Parathyroid adenoma (tissue), 2 donors: ENCODE results near the gene TC2N.
"Not testable (repeated sequence)": the region's sequence is repeated elsewhere in the genome, so short reads cannot be mapped to it uniquely, and the experiment has no call there.

ENCODE experiments used
- H2AFZ ChIP-seq: fragments of 300-600 bp; sonication (generic); one replicate; pipeline ENCODE4 v1.7.0; 2017; ENCODE audit warnings: antibody characterized with exemption, mild to moderate bottlenecking
- H3K27ac ChIP-seq: fragments of 300-600 bp; sonication (generic); one replicate; pipeline ENCODE4 v1.7.0; 2017
- H3K27me3 ChIP-seq: fragments of 300-600 bp; sonication (generic); one replicate; pipeline ENCODE4 v1.7.0; 2017; ENCODE audit warnings: low read length; ENCODE audit not compliant: control insufficient read depth, insufficient read depth
- H3K36me3 ChIP-seq: fragments of 300-600 bp; sonication (generic); one replicate; pipeline ENCODE4 v1.7.0; 2017; ENCODE audit warnings: low read length; ENCODE audit not compliant: control insufficient read depth, insufficient read depth
- H3K4me1 ChIP-seq: fragments of 300-600 bp; sonication (generic); one replicate; pipeline ENCODE4 v1.7.0; 2017; ENCODE audit warnings: control low read depth
- H3K4me2 ChIP-seq: fragments of 300-600 bp; sonication (generic); one replicate; pipeline ENCODE4 v1.7.0; 2017; ENCODE audit warnings: low read length
- H3K4me3 ChIP-seq: fragments of 300-600 bp; sonication (generic); one replicate; pipeline ENCODE4 v1.7.0; 2017; ENCODE audit warnings: low read depth, low read length
- H3K79me2 ChIP-seq: fragments of 300-600 bp; sonication (generic); one replicate; pipeline ENCODE4 v1.7.0; 2017; ENCODE audit warnings: control low read depth
- H3K9ac ChIP-seq: fragments of 300-600 bp; sonication (generic); one replicate; pipeline ENCODE4 v1.7.0; 2017; ENCODE audit warnings: mild to moderate bottlenecking
- H3K9me3 ChIP-seq: fragments of 300-600 bp; sonication (generic); one replicate; pipeline ENCODE4 v1.7.0; 2017; ENCODE audit warnings: low read length; ENCODE audit not compliant: control insufficient read depth
- CTCF ChIP-seq: fragments of 300-600 bp; sonication (generic); IDR thresholded peaks from one replicate; pipeline ENCODE4 v1.7.0; 2017; ENCODE audit warnings: antibody characterized with exemption, mild to moderate bottlenecking
- donor health status: primary hyperparathyroidism.

TC2N gene

DNA sequence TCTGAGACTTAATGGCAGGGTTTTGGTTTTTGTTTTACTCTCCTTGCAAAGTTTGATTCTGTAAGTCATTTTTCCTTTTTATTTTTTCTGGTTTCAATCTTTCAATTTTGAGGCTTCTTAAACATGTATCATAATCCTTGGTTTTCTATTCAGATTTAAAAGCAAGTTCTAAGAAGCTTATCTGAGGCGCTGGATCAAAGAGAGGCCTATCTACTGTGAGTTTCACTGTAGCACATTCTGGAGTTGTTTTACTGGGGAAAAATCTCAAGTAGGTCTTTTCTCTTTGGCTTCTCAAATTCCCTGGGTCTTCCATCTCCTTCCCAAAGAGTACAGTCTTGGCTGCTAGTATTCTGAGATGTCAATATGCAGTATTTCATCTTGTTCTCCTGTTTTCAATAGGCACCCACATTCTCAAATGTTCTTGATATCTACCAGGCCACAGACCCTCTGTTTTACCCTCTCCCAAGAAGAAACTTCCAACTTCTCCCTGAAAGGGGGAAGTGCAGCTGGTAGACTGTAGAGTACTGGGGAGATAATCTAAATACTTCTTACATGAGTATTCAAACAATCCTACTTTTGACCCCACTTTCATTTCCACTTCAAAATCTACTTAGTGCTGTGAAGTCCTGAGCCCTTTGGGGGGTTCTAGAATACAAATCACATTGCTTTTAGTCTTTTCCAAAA lies 124.6 kb downstream of the TC2N start:
- no peak overlapping the region for H3K4me2 ChIP-seq
- peak overlapping the region; percentile 5 for H2AFZ ChIP-seq
- H3K4me3 ChIP-seq = no peak overlapping the region
- no peaks in the 10 kb centered on the region for H3K27me3 ChIP-seq
- peak overlapping the region; percentile 50 for H3K27ac ChIP-seq
- H3K79me2 ChIP-seq = no peaks in the 10 kb centered on the region
- peaks cover 36% of the 10 kb centered on the region for H3K4me1 ChIP-seq
- H3K9me3 ChIP-seq = no peaks in the 10 kb centered on the region
- H3K9ac ChIP-seq = no peak overlapping the region
- H3K36me3 ChIP-seq = no peaks in the 10 kb centered on the region
- no peak for TF ChIP-seq CTCF

- H3K36me3 ChIP-seq, H2AFZ ChIP-seq, H3K79me2 ChIP-seq, H3K4me2 ChIP-seq, H3K4me3 ChIP-seq, H3K27me3 ChIP-seq, H3K27ac ChIP-seq, H3K9me3 ChIP-seq, H3K9ac ChIP-seq: not testable (repeated sequence)
- H3K4me1 ChIP-seq = peaks cover 28% of the 10 kb centered on the region
Measured at GRCh38 chr14:91739867-91740266, 127.5 kb downstream of the TC2N start.

GRCh38 chr14:91737619-91738018 lies 129.7 kb downstream of the TC2N start:
- Histone ChIP-seq H3K9me3 (no peaks in the 10 kb centered on the region), H3K4me2 (no peak overlapping the region), H2AFZ (no peak overlapping the region), H3K36me3 (no peaks in the 10 kb centered on the region), H3K79me2 (no peaks in the 10 kb centered on the region), H3K9ac (no peak overlapping the region), H3K4me3 (no peak overlapping the region), H3K27me3 (no peaks in the 10 kb centered on the region), H3K4me1 (peaks cover 14% of the 10 kb centered on the region), H3K27ac (no peak overlapping the region)
- TF ChIP-seq CTCF = no peak

- Histone ChIP-seq H3K9ac (peak overlapping the region; percentile 67), H3K4me2 (peak overlapping the region; percentile 2)
- no peak for TF ChIP-seq CTCF
Measured at GRCh38 chr14:91732859-91733477, 134.4 kb downstream of the TC2N start.

DNA sequence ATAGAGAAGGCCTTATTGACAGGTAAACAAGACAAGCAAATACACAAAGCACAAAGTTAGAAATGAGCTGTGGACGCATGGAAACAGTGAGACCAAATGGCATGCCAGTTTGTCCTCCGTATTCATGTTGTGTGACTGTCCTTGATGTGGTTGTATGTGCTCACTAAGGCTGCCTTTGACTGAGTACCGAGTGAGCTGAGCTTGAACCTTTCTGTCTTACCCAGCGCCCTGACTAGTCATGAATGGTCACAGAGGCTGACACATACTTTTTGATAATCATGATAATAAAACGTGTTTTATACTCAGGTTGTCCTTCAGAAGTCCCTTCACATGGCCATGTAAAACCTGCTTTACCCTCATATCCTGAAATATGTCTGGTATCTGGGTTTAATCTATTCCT lies 134.9 kb downstream of the TC2N start:
- peak overlapping the region; percentile 29 for H3K4me3 ChIP-seq

More at GRCh38 chr14:91732859-91733477, 134.4 kb downstream of the TC2N start:
- Histone ChIP-seq H3K9me3 (no peaks in the 10 kb centered on the region), H3K79me2 (no peaks in the 10 kb centered on the region), H3K27ac (peak overlapping the region; percentile 100), H3K27me3 (no peaks in the 10 kb centered on the region), H3K4me1 (peaks cover 45% of the 10 kb centered on the region), H2AFZ (peak overlapping the region; percentile 60), H3K4me3 (peak overlapping the region; percentile 29), H3K36me3 (no peaks in the 10 kb centered on the region)

More for the DNA sequence above, 134.9 kb downstream of the TC2N start:
- Histone ChIP-seq H3K4me2 (peak overlapping the region; percentile 11), H3K27me3 (no peaks in the 10 kb centered on the region), H3K9ac (peak overlapping the region; percentile 9), H3K79me2 (no peaks in the 10 kb centered on the region), H3K9me3 (no peaks in the 10 kb centered on the region), H3K4me1 (peaks cover 45% of the 10 kb centered on the region), H2AFZ (peak overlapping the region; percentile 26), H3K27ac (peak overlapping the region; percentile 100), H3K36me3 (no peaks in the 10 kb centered on the region)
- no peak for TF ChIP-seq CTCF
